Erythroblast (primary cell): Measurements from ENCODE around the gene IBSP.

ENCODE experiments used
- GATA1 ChIP-seq: IDR thresholded peaks from 2 replicates; pipeline ENCODE4 v1.6.1; 2011; ENCODE audit warnings: low read depth, mild to moderate bottlenecking, control low read depth, low read length, moderate library complexity
- POLR2A ChIP-seq: IDR thresholded peaks from 2 replicates; pipeline ENCODE4 v1.6.1; 2011; ENCODE audit warnings: mild to moderate bottlenecking, low read length

- TF ChIP-seq POLR2A, result no peak
- TF ChIP-seq GATA1, result no peak
Measured at GRCh38 chr4:87851332-87851731, 52.0 kb downstream of the IBSP start.
